DOHH2 (cell line): ENCODE results near the gene WNT9B.

ENCODE experiments used
- EZH2phosphoT487 ChIP-seq: fragments of 200-600 bp; sonication (generic); IDR thresholded peaks from 2 replicates; pipeline ENCODE4 v1.6.1; 2017; ENCODE audit warnings: borderline replicate concordance, mild to moderate bottlenecking, antibody characterized with exemption, low read length, moderate library complexity, mixed read lengths
- TF ChIP-seq, protein P1 (sequence below): fragments of 200-600 bp; sonication (generic); IDR thresholded peaks from one replicate; pipeline ENCODE4 v1.5.1; 2014; ENCODE audit warnings: antibody characterized with exemption, mild to moderate bottlenecking, low read depth, low read length; ENCODE audit not compliant: poor library complexity, severe bottlenecking

- TF ChIP-seq, protein P1, sequence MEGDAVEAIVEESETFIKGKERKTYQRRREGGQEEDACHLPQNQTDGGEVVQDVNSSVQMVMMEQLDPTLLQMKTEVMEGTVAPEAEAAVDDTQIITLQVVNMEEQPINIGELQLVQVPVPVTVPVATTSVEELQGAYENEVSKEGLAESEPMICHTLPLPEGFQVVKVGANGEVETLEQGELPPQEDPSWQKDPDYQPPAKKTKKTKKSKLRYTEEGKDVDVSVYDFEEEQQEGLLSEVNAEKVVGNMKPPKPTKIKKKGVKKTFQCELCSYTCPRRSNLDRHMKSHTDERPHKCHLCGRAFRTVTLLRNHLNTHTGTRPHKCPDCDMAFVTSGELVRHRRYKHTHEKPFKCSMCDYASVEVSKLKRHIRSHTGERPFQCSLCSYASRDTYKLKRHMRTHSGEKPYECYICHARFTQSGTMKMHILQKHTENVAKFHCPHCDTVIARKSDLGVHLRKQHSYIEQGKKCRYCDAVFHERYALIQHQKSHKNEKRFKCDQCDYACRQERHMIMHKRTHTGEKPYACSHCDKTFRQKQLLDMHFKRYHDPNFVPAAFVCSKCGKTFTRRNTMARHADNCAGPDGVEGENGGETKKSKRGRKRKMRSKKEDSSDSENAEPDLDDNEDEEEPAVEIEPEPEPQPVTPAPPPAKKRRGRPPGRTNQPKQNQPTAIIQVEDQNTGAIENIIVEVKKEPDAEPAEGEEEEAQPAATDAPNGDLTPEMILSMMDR, result no peak
- no peak for TF ChIP-seq EZH2phosphoT487
Observed at GRCh38 chr17:46873941-46874645, 22.7 kb downstream of the WNT9B start.
